ENCODE results near the gene CFAP57.
A peak's percentile ranks its signal among the peaks of the same experiment; 100 is the strongest.

CFAP57 gene

GRCh38 chr1:43229826-43230780 lies 58.0 kb downstream of the CFAP57 start:
- DNase-seq = no peak

DNA sequence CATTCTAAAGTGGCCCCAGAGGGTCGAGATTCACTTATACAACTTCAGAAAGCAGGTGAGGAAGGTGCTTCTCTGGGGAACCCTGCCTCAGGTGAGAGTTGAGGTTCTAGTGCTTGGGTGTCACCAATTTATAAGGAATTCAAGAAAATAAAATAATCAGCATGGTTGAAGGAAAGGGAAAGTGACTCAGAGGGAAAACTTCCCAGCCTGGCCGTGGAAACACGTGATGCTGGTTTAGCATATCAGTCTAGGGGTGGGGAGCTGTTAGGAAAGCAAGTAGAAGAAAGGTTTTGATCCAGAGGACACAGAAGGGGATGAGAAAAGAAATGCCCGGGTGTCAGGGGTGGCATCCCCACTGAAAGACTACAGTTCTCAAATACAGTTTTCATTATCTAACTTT lies 59.9 kb downstream of the CFAP57 start:
- no peak for DNase-seq

- DNase-seq = no peak
Measured at GRCh38 chr1:43232482-43232881, 60.4 kb downstream of the CFAP57 start.

GRCh38 chr1:43233631-43234030 lies 61.5 kb downstream of the CFAP57 start:
- no peak for DNase-seq

DNA sequence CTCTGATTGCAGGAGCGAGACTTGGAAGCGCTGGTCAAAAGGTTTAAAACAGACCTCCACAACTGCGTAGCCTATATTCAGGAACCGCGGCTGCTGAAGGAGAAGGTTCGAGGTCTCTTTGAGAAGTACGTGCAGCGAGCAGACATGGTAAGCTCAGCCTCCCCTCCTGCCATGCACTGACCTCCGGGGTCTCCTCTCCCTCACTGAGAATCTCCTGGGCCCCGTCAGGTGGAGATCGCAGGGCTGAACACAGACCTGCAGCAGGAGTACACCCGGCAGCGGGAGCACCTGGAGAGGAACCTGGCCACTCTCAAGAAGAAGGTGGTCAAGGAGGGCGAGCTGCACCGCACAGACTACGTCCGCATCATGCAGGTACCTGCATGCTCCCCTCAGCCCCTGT lies 62.1 kb downstream of the CFAP57 start:
- DNase-seq = no peak

GRCh38 chr1:43235040-43235439 lies 62.9 kb downstream of the CFAP57 start:
- DNase-seq = no peak

GRCh38 chr1:43235451-43236121 lies 63.5 kb downstream of the CFAP57 start:
- DNase-seq = no peak

GRCh38 chr1:43237121-43237520 lies 65.0 kb downstream of the CFAP57 start:
- DNase-seq = no peak

- peak; percentile 47 for DNase-seq
Measured at GRCh38 chr1:43238085-43238484, 66.0 kb downstream of the CFAP57 start.

DNA sequence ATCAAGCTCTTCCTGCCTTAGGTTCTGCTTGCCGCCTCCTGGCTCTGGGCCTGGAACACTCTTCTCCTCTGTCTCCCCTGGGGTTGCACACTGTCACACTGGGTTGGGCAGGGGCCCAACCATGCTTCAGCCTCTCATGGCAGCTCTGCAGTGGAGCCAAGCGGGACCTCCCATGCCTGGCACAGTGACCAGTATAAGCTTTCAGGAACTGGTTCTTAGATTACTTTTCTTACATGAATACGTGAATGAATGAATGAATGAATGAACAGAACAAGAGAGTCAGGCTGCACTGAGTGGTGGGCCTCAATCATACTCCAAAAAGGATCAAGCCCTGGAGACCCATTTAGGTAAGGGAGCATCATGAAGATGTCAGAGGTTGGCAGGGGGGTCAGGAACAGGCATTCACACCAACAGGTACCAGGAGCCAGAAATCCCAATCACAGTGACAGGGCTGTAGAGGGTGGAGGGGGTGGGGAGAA lies 66.9 kb downstream of the CFAP57 start:
- DNase-seq = no peak

- DNase-seq = no peak
Measured at GRCh38 chr1:43239484-43239883, 67.4 kb downstream of the CFAP57 start.

DNA sequence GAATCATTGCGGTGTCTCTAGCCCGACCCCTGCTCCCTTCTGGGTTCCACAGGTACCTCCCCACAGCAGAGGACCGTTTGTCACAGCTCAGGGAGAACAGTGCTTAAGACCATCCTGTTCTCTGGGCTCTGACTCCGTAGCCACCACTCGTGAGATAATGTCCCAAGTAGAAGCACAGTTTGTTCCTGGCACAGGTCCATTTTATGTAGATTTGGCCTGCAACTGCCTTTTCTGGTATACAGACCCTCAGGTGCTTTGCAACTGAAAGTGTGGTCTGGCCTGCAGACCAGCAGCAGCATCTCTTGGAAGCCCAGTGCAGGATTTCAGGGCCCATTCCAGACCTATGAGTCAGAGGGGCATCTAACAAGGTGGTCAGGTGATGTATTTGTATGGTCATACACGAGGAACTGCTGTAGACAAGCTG lies 69.3 kb downstream of the CFAP57 start:
- DNase-seq = no peak

- DNase-seq = no peak
Measured at GRCh38 chr1:43243299-43243698, 71.2 kb downstream of the CFAP57 start.

- no peak for DNase-seq
Measured at GRCh38 chr1:43246466-43247213, 74.5 kb downstream of the CFAP57 start.

- DNase-seq = no peak
Measured at GRCh38 chr1:43247256-43247921, 75.3 kb downstream of the CFAP57 start.

DNA sequence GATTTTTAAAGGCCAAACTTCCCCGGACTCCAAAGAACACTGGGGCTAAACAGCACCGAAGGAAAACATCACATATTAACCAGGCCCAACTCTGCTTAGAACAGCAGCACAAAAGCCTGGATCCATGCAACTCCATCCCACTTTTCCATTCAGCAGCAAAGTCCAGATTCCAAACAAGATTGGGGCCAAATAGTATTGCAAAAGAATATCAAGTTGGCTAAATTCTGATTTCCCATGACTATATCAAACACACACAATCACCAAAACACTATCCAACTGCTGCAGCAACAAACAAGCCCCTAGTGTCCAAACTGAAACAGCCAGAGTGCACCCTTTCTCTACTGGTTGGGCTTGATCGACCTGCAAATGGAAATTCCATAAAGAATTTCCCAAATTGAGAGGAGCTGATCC lies 78.2 kb downstream of the CFAP57 start:
- DNase-seq = no peak

DNA sequence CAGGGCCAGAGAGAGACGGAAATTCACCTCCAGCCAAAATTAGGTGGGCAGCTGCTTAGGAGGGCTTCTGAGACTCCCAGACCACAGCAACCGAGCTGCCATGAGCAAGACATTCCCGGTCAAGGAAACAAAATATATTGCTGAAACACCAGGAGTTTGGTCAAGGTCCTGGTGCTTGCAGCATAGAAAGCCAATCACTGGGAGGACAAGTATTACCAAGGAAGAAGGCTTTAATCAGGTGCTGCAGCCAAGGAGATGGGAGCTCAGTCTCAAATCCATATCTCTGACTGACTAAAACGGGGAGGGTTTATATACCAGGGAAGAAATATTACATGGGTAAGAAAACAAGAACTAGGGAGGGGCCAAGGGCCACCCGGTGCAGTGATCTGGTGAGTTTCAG lies 78.9 kb downstream of the CFAP57 start:
- no peak for DNase-seq

- no peak for DNase-seq
Measured at GRCh38 chr1:43252225-43252624, 80.1 kb downstream of the CFAP57 start.

DNA sequence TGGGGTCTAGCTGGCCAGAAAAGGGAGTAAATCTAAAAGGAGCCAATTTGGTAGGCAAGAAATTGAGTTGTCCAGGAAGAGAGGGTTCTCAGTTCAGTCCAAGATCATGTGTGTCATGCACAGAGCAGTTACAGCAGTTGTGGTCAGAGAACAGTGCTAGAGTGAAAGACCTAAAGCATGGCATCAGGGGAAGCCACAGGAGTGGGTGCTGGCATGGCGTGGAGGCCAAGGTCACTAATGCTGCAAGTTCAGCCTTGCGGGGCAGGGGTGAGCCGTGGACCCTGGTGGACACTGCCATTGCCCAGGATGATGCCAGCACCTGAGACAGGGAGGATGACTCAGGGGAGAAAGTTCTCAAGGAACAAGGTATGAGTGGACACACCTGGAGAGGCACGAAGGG lies 81.0 kb downstream of the CFAP57 start:
- DNase-seq = no peak

GRCh38 chr1:43253876-43254275 lies 81.7 kb downstream of the CFAP57 start:
- DNase-seq = no peak

DNA sequence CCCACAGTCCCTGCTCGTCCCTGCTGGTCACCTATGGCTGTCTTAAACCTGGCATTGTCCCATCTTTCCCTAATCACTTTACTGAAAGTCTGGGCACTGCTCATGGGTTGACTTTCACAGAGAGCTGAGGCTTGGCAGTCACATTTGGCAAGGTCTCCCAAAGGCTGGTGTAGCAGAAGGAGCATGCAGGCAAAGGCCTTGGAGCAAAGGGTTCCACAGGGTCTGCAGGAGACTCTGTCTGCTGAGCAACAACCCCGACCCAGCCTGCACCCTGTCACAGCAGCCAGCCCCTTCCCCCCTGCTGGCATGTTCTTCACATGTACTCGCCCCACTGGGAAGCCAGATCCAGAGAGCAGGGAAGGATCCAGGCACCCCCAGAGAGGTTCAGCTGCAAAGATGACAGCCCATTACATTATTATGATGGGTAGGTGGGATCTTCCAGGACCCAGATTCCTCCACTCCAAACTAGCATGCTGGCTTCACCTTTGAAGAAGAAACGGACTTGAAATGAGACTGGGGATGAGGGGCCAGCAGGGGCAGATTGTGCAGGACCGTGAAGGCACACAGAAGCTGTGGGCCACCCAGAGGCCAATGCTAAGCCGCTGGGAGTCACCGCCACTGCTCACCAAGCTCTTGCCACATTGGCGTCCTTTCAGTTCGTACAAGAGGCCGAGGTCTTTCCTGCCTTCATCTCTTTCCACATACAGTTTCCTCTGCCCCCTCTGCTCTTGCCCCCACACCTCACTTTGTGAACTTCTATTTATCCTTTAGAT lies 83.5 kb downstream of the CFAP57 start:
- DNase-seq = no peak

Measured in CD4-positive, alpha-beta T cell treated with Interleukin-17A for 4 hours (primary cell).